Thymus (tissue), 11 donors: ENCODE measurements around the gene SEC61B. TPM values are rescaled to one million over a fixed set of nuclear protein-coding genes. Genes with fewer than 3 reads are reported as not detected.

Experiments
- DNase-seq, 9 donors: peaks; one replicate each; pipeline ENCODE4 v3.0.0-alpha.2; 2013; ENCODE audit warnings: low spot score in 9 of 9, low read depth in 6 of 9, missing footprints in 1 of 9
- H3K27ac ChIP-seq, 2 donors: one replicate each; pipeline ENCODE4 v1.5.1; 2013; ENCODE audit warnings: control low read depth in 1 of 2, low read depth in 1 of 2, low read length in 1 of 2, mild to moderate bottlenecking in 1 of 2, moderate library complexity in 1 of 2
- H3K27me3 ChIP-seq, 2 donors: one replicate each; pipeline ENCODE4 v1.5.1; 2013; ENCODE audit warnings: low read length in 1 of 2; ENCODE audit not compliant: control insufficient read depth in 2 of 2, insufficient read depth in 1 of 2
- H3K36me3 ChIP-seq, 2 donors: one replicate each; pipeline ENCODE4 v1.5.1; 2013; ENCODE audit warnings: low read length in 1 of 2, mild to moderate bottlenecking in 1 of 2, moderate library complexity in 1 of 2; ENCODE audit not compliant: control insufficient read depth in 2 of 2, insufficient read depth in 2 of 2
- H3K4me1 ChIP-seq, 2 donors: one replicate each; pipeline ENCODE4 v1.5.1; 2013; ENCODE audit warnings: low read length in 2 of 2; ENCODE audit not compliant: control insufficient read depth in 2 of 2, insufficient read depth in 2 of 2
- H3K4me3 ChIP-seq, 2 donors: one replicate each; pipeline ENCODE4 v1.5.1; 2013; ENCODE audit warnings: low read length in 2 of 2, control low read depth in 1 of 2, mild to moderate bottlenecking in 1 of 2
- H3K9me3 ChIP-seq, 2 donors: one replicate each; pipeline ENCODE4 v1.5.1; 2013; ENCODE audit warnings: low read length in 1 of 2, mild to moderate bottlenecking in 1 of 2; ENCODE audit not compliant: control insufficient read depth in 2 of 2, insufficient read depth in 1 of 2
- WGBS: extraction: QIAGEN DNeasy Blood & Tissue Kit; methylation state at CpG from one replicate; pipeline ENCODE4 v1.1.7; 2013; 5-methylcytosine and 5-hydroxymethylcytosine counted together
- polyA plus RNA-seq: library from polyadenylated mRNA; stranded (reverse); fragments of 200-250 nt; gene quantifications from one replicate; pipeline ENCODE4 v1.2.3, GENCODE V29; 2013
- total RNA-seq: library from RNA; stranded (reverse); fragments of 120-200 nt; gene quantifications from one replicate; pipeline ENCODE4 v1.2.4, GENCODE V29; 2013
- donor health status: healthy.

The SEC61B gene
- total and polyA plus RNA-seq, 2 donors: 197 to 340 TPM

GRCh38 chr9:99238331-99238730 is 16.2 kb downstream of the SEC61B start:
- Histone ChIP-seq H3K4me1 (peaks cover 50 to 59% of the 10 kb centered on the region in 2 donors), H3K36me3 (peaks cover 1 to 7% of the 10 kb centered on the region in 2 donors), H3K9me3 (no peaks in the 10 kb centered on the region), H3K27ac (no peak overlapping the region), H3K27me3 (no peaks in the 10 kb centered on the region), H3K4me3 (no peak overlapping the region)
- no peak for DNase-seq

DNA sequence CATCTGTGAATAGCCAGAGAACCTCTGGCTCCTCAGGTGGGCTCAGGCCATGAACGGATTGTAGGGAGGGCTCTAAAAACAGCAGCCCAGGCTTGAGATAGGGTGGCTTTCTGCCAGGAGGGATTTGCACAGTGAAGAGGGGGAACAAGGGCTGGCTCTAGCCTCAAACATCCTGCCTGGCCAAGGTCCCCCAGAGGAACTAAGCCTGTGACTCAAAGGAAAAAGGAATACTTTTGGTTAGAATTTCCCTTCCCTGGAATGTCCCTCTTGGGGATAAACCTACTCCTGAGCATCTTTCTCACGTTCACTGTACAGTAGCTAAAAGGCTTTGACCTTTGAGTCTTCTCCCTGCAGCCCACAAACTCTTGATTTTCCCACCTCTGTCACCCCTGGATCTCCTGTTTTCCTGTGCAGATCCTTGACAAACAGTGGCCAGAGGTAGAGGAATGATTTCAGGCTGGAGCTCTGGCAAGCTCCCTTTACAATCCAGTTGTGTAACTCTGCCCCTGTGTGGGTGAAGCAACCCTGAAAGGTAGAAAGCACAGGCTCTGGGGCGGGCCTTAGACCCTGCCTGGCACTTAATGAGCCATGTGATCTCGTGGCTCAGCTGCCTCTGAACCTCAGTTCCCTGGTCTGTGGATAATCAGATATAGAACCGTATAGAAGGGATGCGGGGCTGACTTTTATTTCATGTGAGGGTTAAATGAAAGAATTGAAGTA is 17.4 kb downstream of the SEC61B start:
- peak in 1 of 9 donors; percentile 55 for DNase-seq

GRCh38 chr9:99241106-99241505 is 19.0 kb downstream of the SEC61B start:
- Histone ChIP-seq H3K4me3 (no peak overlapping the region), H3K27me3 (no peaks in the 10 kb centered on the region), H3K4me1 (peaks cover 32 to 44% of the 10 kb centered on the region in 2 donors), H3K27ac (no peak overlapping the region), H3K9me3 (no peaks in the 10 kb centered on the region), H3K36me3 (peaks cover 0 to 7% of the 10 kb centered on the region in 2 donors)
- no peak for DNase-seq
- 94% methylated on average over 7 of the region's 7 CpGs for WGBS

More for the DNA sequence above, 17.4 kb downstream of the SEC61B start:
- H3K27ac ChIP-seq: peak overlapping the region in 1 of 2 donors; percentile 71
- peaks cover 0 to 7% of the 10 kb centered on the region in 2 donors for H3K36me3 ChIP-seq
- H3K9me3 ChIP-seq: no peaks in the 10 kb centered on the region
- 59% methylated on average over 6 of the region's 6 CpGs for WGBS
- H3K4me1 ChIP-seq: peaks cover 44 to 56% of the 10 kb centered on the region in 2 donors
- no peak overlapping the region for H3K4me3 ChIP-seq
- H3K27me3 ChIP-seq: no peaks in the 10 kb centered on the region

GRCh38 chr9:99244344-99245260 is 22.5 kb downstream of the SEC61B start:
- no peak for DNase-seq
- no peak overlapping the region for H3K27ac ChIP-seq
- peaks cover 0 to 4% of the 10 kb centered on the region in 2 donors for H3K36me3 ChIP-seq
- peaks cover 7 to 18% of the 10 kb centered on the region in 2 donors for H3K4me1 ChIP-seq
- H3K4me3 ChIP-seq: no peak overlapping the region
- H3K9me3 ChIP-seq: no peaks in the 10 kb centered on the region
- WGBS: 91% methylated on average over 3 of the region's 3 CpGs
- no peaks in the 10 kb centered on the region for H3K27me3 ChIP-seq

GRCh38 chr9:99249619-99250018 is 27.5 kb downstream of the SEC61B start:
- Histone ChIP-seq H3K27ac (no peak overlapping the region), H3K9me3 (no peaks in the 10 kb centered on the region), H3K4me1 (peaks cover 21 to 38% of the 10 kb centered on the region in 2 donors), H3K27me3 (no peaks in the 10 kb centered on the region), H3K4me3 (no peak overlapping the region), H3K36me3 (no peaks in the 10 kb centered on the region)
- no peak for DNase-seq

DNA sequence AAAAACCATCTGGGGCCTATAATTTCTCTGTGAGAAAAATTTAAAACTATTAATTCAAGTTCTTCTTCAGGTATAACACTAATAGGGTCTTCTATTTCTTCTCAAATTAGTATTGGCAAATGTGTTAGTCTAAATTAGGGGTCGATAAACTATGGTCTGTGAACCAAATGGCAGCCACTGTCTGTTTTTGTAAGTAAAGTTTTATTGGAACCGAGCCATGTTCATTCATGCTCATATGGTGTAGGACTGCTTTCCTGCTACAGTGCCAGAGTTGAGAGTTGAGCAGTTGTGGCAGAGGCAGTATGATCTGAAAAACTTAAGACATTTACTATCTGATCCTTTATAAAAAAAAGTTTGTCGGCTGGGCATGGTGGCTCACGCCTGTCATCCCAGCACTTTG is 29.1 kb downstream of the SEC61B start:
- Histone ChIP-seq H3K27me3 (no peaks in the 10 kb centered on the region), H3K36me3 (no peaks in the 10 kb centered on the region), H3K27ac (no peak overlapping the region), H3K9me3 (no peaks in the 10 kb centered on the region), H3K4me1 (peaks cover 25 to 51% of the 10 kb centered on the region in 2 donors), H3K4me3 (no peak overlapping the region)
- 97% methylated on average over 4 of the region's 4 CpGs for WGBS
- no peak for DNase-seq

DNA sequence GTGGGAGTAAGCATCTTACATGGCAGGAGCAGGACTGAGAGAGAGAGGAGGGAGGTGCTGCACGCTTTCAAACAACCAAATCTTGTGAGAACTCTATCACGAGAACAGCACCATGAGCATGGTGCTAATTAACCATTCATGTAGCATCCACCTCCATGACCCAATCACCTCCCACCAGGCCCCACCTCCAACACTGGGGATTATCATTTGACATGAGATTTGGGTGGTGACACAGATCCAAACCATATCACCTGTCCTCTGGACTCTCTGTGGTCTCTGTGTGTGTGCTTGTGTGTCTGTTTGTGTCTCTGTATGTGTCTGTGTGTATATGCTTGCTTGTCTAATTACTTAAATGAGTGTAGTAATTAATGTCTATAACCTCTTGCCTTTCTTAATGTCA is 31.1 kb downstream of the SEC61B start:
- H3K27ac ChIP-seq: peak overlapping the region; percentile 73 to 96
- H3K9me3 ChIP-seq: no peaks in the 10 kb centered on the region
- no peak overlapping the region for H3K4me3 ChIP-seq
- H3K36me3 ChIP-seq: no peaks in the 10 kb centered on the region
- 89% methylated on average over 2 of the region's 2 CpGs for WGBS
- DNase-seq: peak in 1 of 9 donors; percentile 37
- no peaks in the 10 kb centered on the region for H3K27me3 ChIP-seq
- H3K4me1 ChIP-seq: peaks cover 33 to 71% of the 10 kb centered on the region in 2 donors

DNA sequence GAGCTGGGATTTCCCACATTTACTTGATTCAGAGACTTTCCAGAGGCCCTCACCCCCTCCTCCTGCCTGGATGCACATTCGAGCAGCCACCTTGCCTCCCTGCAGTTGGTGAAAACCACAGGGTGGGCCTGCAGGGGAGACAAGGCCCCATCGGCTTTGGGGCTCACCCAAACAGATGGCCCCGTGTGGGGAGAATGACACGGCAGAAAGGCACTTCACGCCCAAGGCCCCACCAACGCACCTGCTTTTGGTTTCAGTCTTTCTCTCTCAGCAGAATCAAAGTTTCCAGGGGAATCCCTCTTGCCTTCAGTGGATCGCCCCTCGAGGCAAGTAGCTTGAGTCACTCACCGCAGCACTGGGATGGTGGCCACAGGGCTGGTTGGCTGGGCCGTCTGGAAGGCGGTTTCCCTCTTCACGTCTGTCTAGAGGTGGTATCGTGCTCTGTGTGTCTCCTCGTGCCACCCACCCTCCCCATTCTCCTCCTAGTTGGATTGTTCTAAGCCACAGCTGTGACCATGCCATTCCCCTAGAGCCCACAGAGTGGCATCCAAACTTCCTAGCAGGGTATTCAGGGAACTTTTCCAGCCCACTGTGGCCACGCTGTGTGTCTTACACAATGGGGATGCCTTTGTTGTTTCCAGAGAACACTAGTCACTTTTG is 31.8 kb downstream of the SEC61B start:
- Histone ChIP-seq H3K27ac (peak overlapping the region; percentile 76 to 96), H3K4me3 (peak overlapping the region; percentile 4 to 33), H3K4me1 (peaks cover 35 to 78% of the 10 kb centered on the region in 2 donors), H3K9me3 (no peaks in the 10 kb centered on the region), H3K36me3 (no peaks in the 10 kb centered on the region), H3K27me3 (no peaks in the 10 kb centered on the region)
- DNase-seq: peak in 8 of 9 donors; percentile 58 to 93 (median 78)
- 6% methylated on average over 15 of the region's 15 CpGs for WGBS
